Uterus (tissue), 4 donors: ENCODE results near the gene SPINK2. TPM values are rescaled to one million over a fixed set of nuclear protein-coding genes. Genes with fewer than 3 reads are reported as not detected.

Experiments
- DNase-seq, 2 donors: peaks; one replicate each; pipeline ENCODE4 v3.0.0-alpha.2; 2019 to 2020
- H3K27ac ChIP-seq, 2 donors: fragments of 200-600 bp; sonication (generic); 1 replicate in 1 of 2; 2 replicates in 1 of 2; pipeline ENCODE4 v1.5.1; 2016 to 2018
- H3K27me3 ChIP-seq, 2 donors: fragments of 200-600 bp; sonication (generic); one replicate each; pipeline ENCODE4 v1.5.1; 2018 to 2019; ENCODE audit warnings: control low read depth in 1 of 2
- H3K36me3 ChIP-seq, 2 donors: fragments of 200-600 bp; sonication (generic); one replicate each; pipeline ENCODE4 v1.5.1; 2019; ENCODE audit warnings: control low read depth in 1 of 2
- H3K4me1 ChIP-seq, 2 donors: fragments of 200-600 bp; sonication (generic); one replicate each; pipeline ENCODE4 v1.5.1; 2018 to 2019; ENCODE audit warnings: control low read depth in 1 of 2
- H3K4me3 ChIP-seq, 2 donors: fragments of 200-600 bp; sonication (generic); 1 replicate in 1 of 2; 2 replicates in 1 of 2; pipeline ENCODE4 v1.5.1; 2018 to 2019; ENCODE audit warnings: mild to moderate bottlenecking in 1 of 2
- H3K9me3 ChIP-seq, 2 donors: fragments of 200-600 bp; sonication (generic); one replicate each; pipeline ENCODE4 v1.5.1; 2019; ENCODE audit warnings: control low read depth in 1 of 2
- CTCF ChIP-seq, 4 experiments: fragments of 200-600 bp in 2 of 4; fragments of 450-650 bp in 2 of 4; sonication (generic) in 2 of 4; IDR thresholded peaks; one replicate each; pipeline ENCODE4 v1.5.1; 2016 to 2019; ENCODE audit warnings: antibody characterized with exemption in 4 of 4, mild to moderate bottlenecking in 2 of 4, moderate library complexity in 1 of 4
- POLR2A ChIP-seq, 2 donors: fragments of 450-650 bp; IDR thresholded peaks; one replicate each; pipeline ENCODE4 v1.6.1; 2016; ENCODE audit warnings: antibody characterized with exemption in 2 of 2, mild to moderate bottlenecking in 1 of 2, moderate library complexity in 1 of 2
- intact Hi-C: fragments of 100-400 bp; cut with DNase I; formaldehyde crosslinking; loops from one replicate; pipeline ENCODE4 v1.15.1; 2023; ENCODE audit warnings: low total_unique reads
- total RNA-seq, 4 donors: library from RNA; depleted of rRNA in 3 of 4; stranded (reverse); fragments of >200 nt in 3 of 4; gene quantifications; one replicate each; pipeline versions ENCODE4 v1.1.0 to v1.2.4, GENCODE V29; 2014 to 2023
- donor health status: DM: yes; HTN: yes; CAD: no.

The SPINK2 gene
- total RNA-seq, 4 donors from 2014 or later, result not detected

- TF ChIP-seq POLR2A (IDR thresholded peaks at IDR 0.05) (no peak), CTCF (IDR thresholded peaks at IDR 0.05) (no peak)
Measured at GRCh38 chr4:56859841-56860240, 38.3 kb upstream of the SPINK2 start.

GRCh38 chr4:56857601-56858309 is 36.3 kb upstream of the SPINK2 start:
- intact Hi-C loops, result no loop called here
- DNase-seq, result no peak

More at GRCh38 chr4:56859841-56860240, 38.3 kb upstream of the SPINK2 start:
- Histone ChIP-seq H3K9me3 (no peaks in the 10 kb centered on the region), H3K27me3 (no peaks in the 10 kb centered on the region), H3K27ac (no peak overlapping the region), H3K4me1 (no peaks in the 10 kb centered on the region), H3K4me3 (no peak overlapping the region), H3K36me3 (no peaks in the 10 kb centered on the region)
- intact Hi-C loops, result no loop called here
- no peak for DNase-seq

GRCh38 chr4:56856656-56857055 is 35.2 kb upstream of the SPINK2 start:
- no peak overlapping the region for H3K4me3 ChIP-seq
- no peaks in the 10 kb centered on the region for H3K36me3 ChIP-seq
- H3K27ac ChIP-seq, result no peak overlapping the region
- H3K4me1 ChIP-seq, result no peaks in the 10 kb centered on the region
- no peaks in the 10 kb centered on the region for H3K27me3 ChIP-seq
- intact Hi-C loops, result no loop called here
- DNase-seq, result no peak
- H3K9me3 ChIP-seq, result no peaks in the 10 kb centered on the region
- TF ChIP-seq POLR2A (IDR thresholded peaks at IDR 0.05) (no peak), CTCF (IDR thresholded peaks at IDR 0.05) (no peak)

More at GRCh38 chr4:56857601-56858309, 36.3 kb upstream of the SPINK2 start:
- Histone ChIP-seq H3K9me3 (no peaks in the 10 kb centered on the region), H3K27me3 (no peaks in the 10 kb centered on the region), H3K36me3 (no peaks in the 10 kb centered on the region), H3K4me3 (no peak overlapping the region), H3K27ac (no peak overlapping the region), H3K4me1 (no peaks in the 10 kb centered on the region)
- TF ChIP-seq POLR2A (IDR thresholded peaks at IDR 0.05), result no peak
- TF ChIP-seq CTCF (IDR thresholded peaks at IDR 0.05), result no peak

GRCh38 chr4:56850910-56851309 is 29.4 kb upstream of the SPINK2 start:
- no peaks in the 10 kb centered on the region for H3K9me3 ChIP-seq
- no peak overlapping the region for H3K27ac ChIP-seq
- intact Hi-C loops, result no loop called here
- H3K36me3 ChIP-seq, result no peaks in the 10 kb centered on the region
- H3K4me3 ChIP-seq, result no peak overlapping the region
- DNase-seq, result no peak
- TF ChIP-seq CTCF (IDR thresholded peaks at IDR 0.05) (no peak), POLR2A (IDR thresholded peaks at IDR 0.05) (no peak)
- no peaks in the 10 kb centered on the region for H3K27me3 ChIP-seq
- H3K4me1 ChIP-seq, result no peaks in the 10 kb centered on the region

GRCh38 chr4:56844802-56845580 is 23.5 kb upstream of the SPINK2 start:
- Histone ChIP-seq H3K27ac (no peak overlapping the region), H3K4me3 (no peak overlapping the region), H3K4me1 (no peaks in the 10 kb centered on the region), H3K27me3 (no peaks in the 10 kb centered on the region), H3K9me3 (no peaks in the 10 kb centered on the region), H3K36me3 (no peaks in the 10 kb centered on the region)
- TF ChIP-seq CTCF (IDR thresholded peaks at IDR 0.05) (no peak), POLR2A (IDR thresholded peaks at IDR 0.05) (no peak)
- DNase-seq, result no peak
- intact Hi-C loops, result no loop called here
